Jurkat, Clone E6-1 (cell line): Measurements from ENCODE around the gene SHC2.

Experiments
- DNase-seq: peaks from one replicate; pipeline ENCODE4 v3.0.0-alpha.2; 2011; ENCODE audit warnings: low read depth, low spot score
- H3K4me3 ChIP-seq: 2 replicates; pipeline ENCODE4 v1.5.1; 2011; ENCODE audit warnings: mild to moderate bottlenecking, low read length, control low read depth, moderate library complexity

The SHC2 gene

DNA sequence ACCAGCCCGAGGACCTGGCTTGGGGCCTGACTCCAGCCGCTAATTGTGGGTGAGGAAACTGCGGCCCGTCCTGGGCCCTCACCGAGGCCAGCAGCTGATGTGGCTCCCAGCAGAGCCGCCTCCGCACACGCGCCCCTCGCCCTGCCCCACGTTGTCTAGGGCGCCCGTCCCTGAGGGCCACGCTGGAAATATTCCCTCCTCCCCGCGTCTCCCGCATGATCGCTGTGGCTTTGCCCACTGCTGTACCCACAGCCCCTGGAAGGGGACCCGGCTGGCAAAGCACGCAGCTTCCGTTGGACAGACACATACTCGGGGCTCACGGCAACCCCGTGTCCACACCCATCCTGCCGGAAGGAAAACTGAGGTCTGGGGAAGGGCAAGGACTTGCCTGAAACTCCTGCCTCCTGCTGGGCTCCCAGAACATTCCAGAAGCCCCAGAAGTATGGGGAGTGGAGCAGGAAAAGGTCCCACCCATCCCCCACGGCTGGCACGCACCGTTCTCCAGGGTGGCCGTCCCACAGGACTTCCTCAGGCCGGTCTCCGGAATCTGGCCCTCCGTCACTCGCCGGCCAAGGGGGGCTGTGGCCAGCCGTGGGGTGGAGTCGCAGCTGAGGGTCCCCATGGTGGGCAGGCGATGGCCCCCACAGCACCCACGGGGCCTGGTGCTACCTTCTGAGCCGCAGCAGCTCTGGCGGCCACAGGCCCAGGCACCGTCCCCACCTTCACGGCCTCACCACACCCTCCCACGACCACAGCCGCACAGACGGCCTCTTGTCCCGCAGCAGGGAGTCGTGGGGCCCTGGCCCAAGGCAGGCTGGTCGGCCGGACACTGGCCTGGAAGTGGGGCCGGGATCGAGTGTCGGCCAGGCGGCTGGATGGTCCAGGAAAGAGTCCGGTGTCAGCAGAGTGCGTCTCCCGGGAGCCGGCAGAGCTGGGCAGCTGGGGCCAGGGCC is 13.6 kb upstream of the SHC2 start:
- DNase-seq = no peak

DNA sequence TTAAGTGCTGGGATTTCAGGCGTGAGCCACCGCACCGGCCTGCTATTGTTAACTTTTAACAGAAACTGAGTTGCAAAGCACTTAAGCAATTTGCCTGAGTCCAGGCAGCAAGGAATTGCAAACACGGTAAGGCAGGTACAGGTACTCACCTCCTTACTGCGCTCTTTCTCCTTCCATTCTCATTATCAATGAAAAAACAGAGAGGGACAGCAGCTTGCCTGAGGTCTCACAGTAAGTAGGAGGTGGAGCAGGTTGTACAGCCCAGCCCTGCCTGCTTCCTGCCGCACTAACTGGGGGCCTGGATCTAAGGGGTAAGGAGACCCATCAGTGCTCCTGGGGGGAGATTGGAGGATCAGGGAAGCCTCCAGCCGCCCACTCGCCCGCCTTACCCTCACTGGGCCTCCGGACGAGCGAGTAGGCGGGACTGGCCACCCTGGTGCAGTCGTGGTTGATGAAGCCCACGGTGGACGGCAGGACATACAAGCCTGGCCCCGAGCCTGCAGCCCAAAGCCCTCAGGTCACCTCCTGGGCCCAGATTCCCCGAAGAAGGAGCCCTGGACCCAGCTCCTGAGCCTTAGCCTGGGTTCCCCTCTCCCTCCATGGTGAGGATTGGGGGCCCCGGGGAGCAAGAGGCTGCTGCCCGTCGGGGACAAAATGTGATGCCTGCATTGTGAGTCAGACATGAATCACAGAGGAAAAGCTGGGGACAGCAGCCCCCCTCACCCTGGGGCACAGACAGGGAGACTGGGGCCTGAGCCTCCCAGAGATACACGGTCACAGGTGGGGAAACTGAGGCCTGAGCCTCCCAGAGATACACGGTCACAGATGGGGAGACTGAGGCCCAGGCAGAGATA is 11.4 kb upstream of the SHC2 start:
- DNase-seq = no peak
- no peak overlapping the region for H3K4me3 ChIP-seq

More for the DNA sequence above, 13.6 kb upstream of the SHC2 start:
- no peak overlapping the region for H3K4me3 ChIP-seq

DNA sequence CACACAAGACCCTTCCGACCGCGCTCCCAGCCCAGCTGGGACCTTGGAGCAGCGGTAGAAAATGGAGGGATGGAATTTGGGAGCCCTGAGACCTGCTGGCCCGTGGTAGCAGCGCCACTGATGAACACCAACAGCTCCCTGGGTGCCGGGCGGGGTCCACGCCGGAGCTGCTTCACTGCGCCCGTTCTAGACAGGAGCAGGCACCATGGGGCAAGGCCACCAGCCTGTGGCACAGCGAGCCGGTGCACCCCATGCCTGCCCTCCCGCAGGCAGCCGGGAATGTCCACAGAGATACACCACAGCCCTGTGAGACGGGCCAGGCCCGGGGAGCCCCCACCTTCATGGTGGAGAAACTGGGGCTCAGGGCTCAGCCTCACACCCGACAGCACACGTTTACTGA is 9.9 kb upstream of the SHC2 start:
- no peak for DNase-seq
- H3K4me3 ChIP-seq = no peak overlapping the region

DNA sequence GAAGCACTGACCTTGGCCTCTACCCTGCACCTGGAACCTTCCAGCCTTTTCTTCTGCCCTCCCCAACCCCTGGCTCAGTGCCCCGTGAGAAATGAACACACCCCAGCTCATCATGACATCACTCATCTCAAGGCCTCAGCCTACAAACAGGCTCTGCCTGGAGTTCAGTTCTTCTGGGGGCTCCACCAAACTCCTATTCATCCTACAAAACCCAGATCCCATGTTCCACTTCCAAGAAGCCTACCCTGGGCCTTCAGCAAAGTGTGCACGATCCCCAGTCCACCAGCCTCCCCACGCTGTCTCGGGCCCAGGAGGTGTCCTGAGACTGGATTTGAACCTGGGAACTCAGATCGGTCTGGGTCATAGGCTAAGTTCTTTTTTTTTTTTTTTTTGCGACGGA is 9.0 kb upstream of the SHC2 start:
- H3K4me3 ChIP-seq = no peak overlapping the region
- DNase-seq = no peak

DNA sequence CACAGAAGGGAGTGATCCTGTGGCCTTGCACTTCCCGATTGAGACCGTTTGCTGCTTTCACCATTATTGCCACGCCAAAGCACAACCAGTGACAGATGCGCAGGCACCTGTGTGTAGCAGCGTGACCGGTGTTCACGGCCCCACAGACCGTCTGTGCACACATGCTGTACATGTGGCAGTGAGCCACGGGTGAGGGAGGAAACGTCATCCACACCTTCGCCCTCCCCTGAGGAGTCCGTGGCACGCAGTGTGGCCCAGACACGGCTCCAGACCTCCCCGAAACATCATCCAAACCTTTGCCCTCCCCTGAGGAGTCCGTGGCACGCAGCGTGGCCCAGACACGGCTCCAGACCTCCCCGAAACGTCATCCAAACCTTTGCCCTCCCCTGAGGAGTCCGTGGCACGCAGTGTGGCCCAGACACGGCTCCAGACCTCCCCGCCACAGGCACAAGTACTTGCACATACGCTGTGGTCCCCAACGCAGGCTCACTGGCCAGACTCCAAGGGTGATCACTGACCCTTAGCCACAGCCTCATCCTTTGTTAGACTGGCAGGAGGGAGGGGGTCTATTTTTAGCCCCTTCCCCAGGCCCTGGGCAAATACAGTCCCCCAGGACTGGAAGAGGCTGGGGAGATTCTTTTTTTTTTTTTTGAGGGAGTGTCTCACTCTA is 7.9 kb upstream of the SHC2 start:
- no peak overlapping the region for H3K4me3 ChIP-seq
- DNase-seq = no peak

DNA sequence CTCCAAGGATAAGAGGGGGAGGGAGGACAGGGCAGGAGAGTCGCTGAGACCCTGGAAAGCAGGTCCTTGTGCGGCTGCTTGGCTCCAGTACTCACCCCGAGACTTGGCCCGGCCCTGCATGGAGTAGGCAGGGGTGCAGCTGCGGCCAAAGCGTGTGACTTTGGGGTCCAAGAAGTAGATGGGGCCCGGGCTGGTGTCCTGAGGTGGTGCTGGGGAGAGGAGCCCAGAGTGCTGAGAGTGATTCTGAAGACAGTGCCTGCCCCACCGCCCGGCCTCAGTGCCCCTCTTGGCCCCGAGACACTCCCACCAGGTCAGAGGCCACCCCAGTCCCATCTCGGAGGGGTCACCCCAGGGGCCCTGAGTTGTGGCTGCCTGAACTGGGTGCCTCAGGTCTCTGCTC is 6.7 kb upstream of the SHC2 start:
- no peak overlapping the region for H3K4me3 ChIP-seq
- DNase-seq = no peak

DNA sequence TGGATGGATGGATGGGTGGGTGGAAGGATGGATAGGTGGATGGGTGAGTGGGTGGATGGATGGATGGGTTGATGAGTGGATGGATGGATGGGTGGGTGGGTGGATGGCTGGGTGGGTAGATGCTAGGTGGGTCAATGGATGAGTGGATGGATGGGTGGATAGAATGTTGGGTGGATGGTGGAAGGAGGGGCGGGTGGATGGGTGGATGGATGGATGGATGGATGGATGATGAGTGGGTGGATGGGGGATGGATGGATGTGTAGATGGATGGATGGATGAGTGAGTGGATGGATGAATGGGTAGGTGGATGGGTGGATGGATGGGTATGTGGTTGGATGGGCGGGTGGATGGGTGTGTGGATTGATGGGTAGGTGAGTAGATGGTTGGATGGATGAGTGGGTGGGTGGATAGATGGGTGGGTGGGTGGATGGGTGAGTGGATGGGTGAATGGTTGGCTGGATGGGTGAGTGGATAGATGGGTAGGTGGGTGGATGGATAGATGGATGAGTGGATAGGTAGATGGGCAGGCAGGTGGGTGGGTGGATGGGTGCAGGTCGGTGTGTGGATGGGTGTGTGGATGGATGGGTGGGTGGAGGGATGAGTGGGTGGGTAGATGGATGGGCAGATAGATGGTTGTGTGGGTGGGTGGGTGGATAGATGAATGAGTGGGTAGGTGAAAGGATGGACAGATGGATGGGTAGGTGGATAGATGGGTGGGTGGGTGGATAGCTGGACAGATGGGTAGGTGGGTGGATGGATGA is 4.4 kb upstream of the SHC2 start:
- no peak for DNase-seq
- H3K4me3 ChIP-seq = no peak overlapping the region

DNA sequence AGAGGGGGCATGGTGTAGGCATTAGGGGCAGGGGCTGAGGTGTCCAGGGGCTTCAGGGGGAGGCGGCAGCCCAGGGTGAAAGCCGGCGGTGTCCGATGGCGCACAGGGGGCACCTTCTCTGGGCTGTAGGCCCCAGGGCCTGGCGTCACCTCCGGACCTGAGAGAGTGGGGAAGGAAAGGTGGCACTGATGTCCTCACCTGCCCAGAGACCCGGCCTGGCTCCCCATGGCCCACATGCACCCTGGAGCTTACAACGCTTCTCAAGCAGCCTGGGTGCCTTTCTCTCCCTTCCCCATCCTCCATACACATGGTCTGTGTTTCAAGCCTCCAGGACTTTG is 3.3 kb upstream of the SHC2 start:
- DNase-seq = no peak
- no peak overlapping the region for H3K4me3 ChIP-seq

DNA sequence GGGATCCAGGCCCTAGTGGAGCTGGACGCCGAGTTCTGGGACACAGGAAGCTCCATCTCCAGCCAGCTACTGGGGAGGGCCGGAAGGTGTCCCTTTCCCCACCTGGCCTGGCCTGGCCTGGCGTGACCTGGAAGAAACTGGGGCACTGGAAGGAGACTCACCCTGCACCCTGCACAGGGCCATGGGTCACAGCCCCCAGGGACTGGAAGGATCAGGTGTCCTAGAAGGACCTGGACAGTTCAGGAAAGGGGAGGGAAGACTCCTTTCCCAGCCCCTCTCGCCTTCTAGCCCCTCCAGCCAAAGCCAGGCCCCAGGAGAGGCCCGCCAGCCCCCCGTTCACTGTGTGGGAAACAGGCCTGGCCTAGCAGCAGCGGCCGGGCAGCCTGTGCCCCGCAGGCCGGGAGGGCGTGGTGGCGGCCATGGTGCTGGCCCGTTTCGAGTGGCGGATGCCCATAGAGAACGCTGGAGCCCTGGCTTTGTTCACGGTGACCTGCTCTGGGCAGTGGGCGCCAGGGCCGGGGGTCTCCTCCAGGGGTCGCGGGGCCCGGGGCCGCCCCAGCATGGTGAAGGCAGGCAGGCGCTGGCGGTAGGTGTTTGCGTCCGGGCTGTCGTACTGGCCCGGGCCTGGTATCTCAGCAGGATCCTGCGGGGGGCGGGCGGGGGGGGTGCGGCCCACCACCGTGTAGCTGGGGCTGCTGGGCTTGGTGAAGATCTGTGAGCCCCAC is 2.8 kb upstream of the SHC2 start:
- no peak for DNase-seq
- no peak overlapping the region for H3K4me3 ChIP-seq

DNA sequence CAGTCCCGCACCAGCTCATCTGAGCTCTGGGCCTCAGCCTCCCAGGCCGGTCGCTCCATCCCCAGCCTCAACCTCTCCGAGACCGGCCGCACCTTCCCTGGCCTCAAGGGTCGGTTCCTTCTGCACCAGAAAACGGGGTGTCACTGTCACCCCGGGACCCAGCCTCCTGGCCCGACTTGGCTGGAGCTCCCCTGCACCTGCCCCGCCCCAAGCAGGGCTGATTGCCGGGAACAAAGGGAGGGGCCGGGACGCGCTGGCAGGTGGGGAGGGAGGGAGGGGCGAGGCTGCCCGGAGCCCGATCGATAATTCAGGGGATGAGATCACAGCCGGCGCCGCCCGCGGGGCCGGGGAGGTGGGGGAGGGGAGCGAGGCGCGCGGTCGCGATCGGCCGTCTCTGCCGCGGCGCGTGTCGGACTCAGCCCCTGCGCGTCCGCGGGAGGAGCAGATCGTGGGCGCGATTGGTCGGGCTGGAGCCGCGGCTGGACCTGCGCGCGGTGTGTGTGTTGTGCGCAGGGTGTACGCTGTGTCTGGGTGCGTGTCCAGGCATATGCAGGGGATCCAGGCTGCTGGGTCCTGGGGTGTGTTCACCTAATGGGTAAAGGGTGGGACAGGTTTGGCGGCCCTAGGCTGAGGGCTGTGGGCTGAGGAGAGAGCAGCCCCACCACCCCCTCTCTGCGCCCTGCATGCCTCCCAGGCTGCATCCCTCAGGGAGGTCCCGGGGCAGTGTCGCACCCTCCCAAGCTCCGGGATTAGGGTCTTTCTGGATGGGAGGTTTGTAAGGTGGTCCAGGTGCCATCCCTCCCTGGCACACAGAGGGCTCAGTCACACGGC is 1.1 kb upstream of the SHC2 start:
- DNase-seq = no peak
- H3K4me3 ChIP-seq = no peak overlapping the region

DNA sequence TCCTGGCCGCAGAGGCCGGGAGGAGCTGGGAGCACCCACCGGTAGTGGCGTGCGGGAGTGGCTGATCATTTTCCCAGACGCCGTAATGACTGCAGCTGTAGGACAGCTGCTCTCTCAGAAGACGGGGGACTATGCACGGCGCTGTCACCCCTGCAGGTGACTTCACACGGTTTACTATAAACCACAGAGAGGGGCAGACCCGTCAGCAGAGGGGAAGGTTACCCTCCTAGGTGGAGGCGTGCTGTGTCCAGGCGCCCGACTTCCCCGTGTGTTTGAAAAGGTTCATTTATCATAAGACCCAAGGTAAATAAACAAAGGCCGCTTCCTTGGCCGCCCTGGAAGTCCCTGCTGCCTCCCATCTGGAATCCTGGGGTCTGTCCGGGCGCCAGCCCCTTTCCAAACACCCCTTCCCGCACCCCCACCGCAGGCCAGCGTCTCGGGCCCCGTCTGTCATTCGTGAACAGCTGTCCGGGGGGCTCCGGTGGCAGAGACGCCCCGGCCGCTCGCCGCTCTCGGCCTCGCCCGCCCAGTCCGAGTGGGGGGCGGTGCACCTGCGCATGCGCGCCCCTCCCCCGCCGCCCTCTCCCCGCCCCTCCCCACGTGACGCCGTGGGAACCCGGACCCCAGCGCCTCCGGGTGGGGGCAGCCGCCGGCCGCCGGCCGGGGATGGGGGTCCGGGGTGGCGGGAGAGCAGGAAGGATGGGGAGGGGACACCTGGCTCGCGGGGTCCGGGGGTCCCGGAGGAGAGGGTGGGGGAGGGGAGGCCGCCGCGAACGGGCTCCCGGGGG is 915 bp downstream of the SHC2 start:
- H3K4me3 ChIP-seq = no peak overlapping the region
- no peak for DNase-seq

DNA sequence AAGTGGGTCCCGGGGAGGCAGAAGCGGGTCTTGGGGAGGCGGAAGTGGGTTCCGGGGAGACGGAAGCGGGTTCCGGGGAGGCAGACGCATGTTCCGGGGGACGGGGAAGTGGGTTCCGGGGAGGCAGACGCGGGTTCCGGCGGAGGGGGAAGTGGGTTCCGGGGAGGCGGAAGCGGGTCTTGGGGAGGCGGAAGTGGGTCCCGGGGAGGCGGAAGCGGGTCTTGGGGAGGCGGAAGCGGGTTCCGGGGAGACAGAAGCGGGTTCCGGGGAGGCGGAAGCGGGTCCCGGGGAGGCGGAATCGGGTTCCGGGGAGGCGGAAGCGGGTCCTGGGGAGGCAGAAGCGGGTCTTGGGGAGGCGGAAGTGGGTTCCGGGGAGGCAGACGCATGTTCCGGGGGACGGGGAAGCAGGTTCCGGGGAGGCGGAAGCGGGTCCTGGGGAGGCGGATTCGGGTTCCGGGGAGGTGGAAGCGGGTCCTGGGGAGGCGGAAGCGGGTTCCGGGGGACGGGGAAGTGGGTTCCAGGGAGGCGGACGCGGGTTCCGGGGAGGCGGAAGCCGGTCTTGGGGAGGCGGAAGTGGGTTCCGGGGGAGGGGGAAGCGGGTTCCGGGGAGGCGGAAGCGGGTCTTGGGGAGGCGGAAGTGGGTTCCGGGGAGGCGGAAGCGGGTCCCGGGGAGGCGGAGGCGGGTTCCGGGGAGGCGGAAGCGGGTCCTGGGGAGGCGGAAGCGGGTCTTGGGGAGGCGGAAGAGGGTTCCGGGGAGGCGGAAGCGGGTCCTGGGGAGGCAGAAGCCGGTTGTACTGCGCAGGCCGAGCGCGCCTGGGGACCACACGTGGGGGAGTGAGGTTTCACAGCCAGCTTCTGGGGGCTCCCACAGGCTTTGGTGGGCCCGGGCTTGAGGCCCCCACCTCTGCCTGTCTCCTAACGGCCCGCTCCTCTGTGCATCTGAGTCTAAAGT is 2.5 kb downstream of the SHC2 start:
- no peak for DNase-seq
- no peak overlapping the region for H3K4me3 ChIP-seq

DNA sequence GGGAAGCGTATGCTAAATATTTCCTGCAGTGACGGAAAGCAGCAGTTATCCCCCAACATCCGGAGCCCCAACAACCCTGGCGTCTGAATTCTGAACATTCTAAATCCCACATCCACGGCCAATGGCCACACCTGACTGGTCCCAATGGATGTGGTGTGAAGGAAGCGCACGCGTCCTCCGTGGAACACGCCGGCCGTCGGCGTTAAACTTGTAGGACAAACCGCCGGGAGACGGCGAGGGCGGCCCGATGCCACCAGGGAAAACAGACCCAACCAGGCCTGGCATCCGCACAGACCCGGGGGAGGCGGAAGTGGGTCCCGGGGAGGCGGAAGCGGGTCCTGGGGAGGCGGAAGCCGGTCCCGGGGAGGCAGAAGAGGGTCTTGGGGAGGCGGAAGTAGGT is 3.2 kb downstream of the SHC2 start:
- no peak for DNase-seq
- H3K4me3 ChIP-seq = no peak overlapping the region

DNA sequence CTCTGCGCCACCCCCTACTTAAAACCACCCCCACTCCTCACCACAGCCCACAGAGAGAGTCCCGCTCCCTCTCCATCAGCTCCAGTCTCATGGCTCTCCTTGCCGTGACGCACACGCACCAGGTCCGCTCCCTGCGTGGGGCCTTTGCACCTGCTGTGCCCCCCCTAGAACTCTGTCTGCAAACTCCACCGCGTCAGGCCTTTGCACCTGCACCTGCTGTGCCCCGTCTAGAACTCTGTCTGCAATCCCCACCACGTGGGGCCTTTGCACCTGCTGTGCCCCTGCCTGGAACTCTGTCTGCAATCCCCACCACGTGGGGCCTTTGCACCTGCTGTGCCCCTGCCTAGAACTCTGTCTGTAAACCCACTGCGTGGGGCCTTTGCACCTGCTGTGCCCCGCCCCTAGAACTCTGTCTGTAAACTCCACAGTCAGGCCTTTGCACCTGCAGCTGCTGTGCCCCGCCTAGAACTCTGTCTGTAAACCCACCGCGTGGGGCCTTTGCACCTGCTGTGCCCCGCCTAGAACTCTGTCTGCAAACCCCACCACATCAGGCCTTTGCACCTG is 4.2 kb downstream of the SHC2 start:
- no peak for DNase-seq
- no peak overlapping the region for H3K4me3 ChIP-seq

DNA sequence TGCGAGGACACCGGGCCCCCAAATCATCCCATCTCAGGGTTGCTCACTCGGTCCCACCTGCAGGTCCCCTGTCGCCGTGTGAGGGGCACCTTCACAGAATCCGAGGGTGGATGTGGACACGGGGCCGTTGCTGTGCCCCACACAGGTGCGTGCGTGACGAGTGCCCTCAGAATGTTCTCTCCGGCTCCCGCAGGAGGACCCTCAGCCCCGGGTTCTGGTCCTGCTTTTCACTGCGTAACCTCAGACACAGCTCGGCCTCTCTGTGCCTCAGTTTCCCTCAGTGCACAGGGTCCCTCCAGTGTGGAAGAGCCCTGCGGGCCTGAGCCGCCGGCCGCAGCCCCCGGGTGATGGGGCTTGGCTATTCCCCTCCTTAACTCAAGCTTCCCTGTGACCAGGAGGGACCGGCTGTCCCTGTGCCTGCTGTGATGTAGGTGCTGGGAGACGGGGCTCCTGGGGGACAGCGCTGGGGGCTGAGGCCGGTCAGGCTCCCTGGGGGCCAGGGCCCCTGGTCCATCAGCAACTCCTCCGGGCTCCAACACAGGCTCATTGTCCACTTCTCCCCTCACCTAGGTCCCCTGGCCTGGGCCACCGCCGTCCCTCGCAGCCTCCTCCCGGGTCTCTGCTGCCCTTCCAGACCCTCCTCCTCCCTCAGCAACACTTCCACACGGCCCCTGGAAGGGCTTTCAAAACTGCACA is 4.8 kb downstream of the SHC2 start:
- DNase-seq = no peak

More for the DNA sequence above, 4.8 kb downstream of the SHC2 start:
- no peak overlapping the region for H3K4me3 ChIP-seq
